SH-SY5Y (cell line): Measurements from ENCODE around the gene SERPINB2.

Experiments
- GATA2 ChIP-seq: IDR thresholded peaks from 2 replicates; pipeline ENCODE4 v1.6.1; 2011; ENCODE audit warnings: mild to moderate bottlenecking, low read depth, low read length
- GATA3 ChIP-seq: IDR thresholded peaks from 2 replicates; pipeline ENCODE4 v1.6.1; 2011; ENCODE audit warnings: low read depth, mild to moderate bottlenecking, low read length, moderate library complexity

SERPINB2 gene

GRCh38 chr18:63940008-63940407 lies 52.5 kb downstream of the SERPINB2 start:
- TF ChIP-seq GATA2 = no peak
- no peak for TF ChIP-seq GATA3

GRCh38 chr18:63947051-63947790 lies 59.7 kb downstream of the SERPINB2 start:
- TF ChIP-seq GATA3 (no peak), GATA2 (no peak)

- TF ChIP-seq GATA3 = no peak
- no peak for TF ChIP-seq GATA2
Measured at GRCh38 chr18:63949068-63949737, 61.7 kb downstream of the SERPINB2 start, which contains the start of gene HMSD. HMSD (plus strand) TSS chr18:63949301; CDS start chr18:63953456, 4,155 bp downstream.

GRCh38 chr18:63951302-63951705 lies 63.8 kb downstream of the SERPINB2 start:
- TF ChIP-seq GATA2 = no peak
- no peak for TF ChIP-seq GATA3
